ENCODE measurements around the gene RRP36. TPM values are rescaled to one million over a fixed set of nuclear protein-coding genes. Genes with fewer than 3 reads are reported as not detected.
A peak's percentile ranks its signal among the peaks of the same experiment; 100 is the strongest.

RRP36 gene
- total and polyA plus RNA-seq, 7 donors, result 31.0 to 70.5 (median 42.7) TPM

- Histone ChIP-seq H3K4me3 (no peak overlapping the region), H3K36me3 (ENCODE audit: insufficient read depth in 1 of 2, low read depth in 1 of 2) (peaks cover 0 to 49% of the 10 kb centered on the region in 2 donors), H3K4me1 (peaks cover 5% of the 10 kb centered on the region), H3K9me3 (no peaks in the 10 kb centered on the region), H3K27me3 (ENCODE audit: insufficient read depth in 3 of 3, low read length in 2 of 3) (peaks cover 0 to 20% (median 12%) of the 10 kb centered on the region in 3 donors), H3K27ac (no peak overlapping the region)
- WGBS, 3 donors, result 66 to 72% (median 70%) methylated on average over 5 to 6 of the region's 6 CpGs
- DNase-seq (no peak), ATAC-seq (peak in 1 of 4 donors; percentile 13)
- TF ChIP-seq CTCF (IDR thresholded peaks at IDR 0.05), result no peak
- intact Hi-C loops (cut with DNase I), result loop anchor here in 1 of 2 donors (5.0 kb wide), 2 partner anchors 47 to 67 kb away; no protein-coding TSS in a partner anchor
These were observed 53.6 kb downstream of the RRP36 start for GRCh38 chr6:43074847-43075669.

GRCh38 chr6:43075670-43076463, 54.4 kb downstream of the RRP36 start, which contains the start of gene PTK7:
Gene PTK7 (plus strand): TSS chr6:43076314. CDS start chr6:43076489, 175 bp downstream.
- WGBS, 3 donors, result 4 to 7% (median 6%) methylated on average over 28 to 60 of the region's 60 CpGs
- H3K9me3 ChIP-seq, result no peaks in the 10 kb centered on the region
- peaks cover 0 to 41% of the 10 kb centered on the region in 2 donors for H3K36me3 ChIP-seq (ENCODE audit: insufficient read depth in 1 of 2, low read depth in 1 of 2)
- H3K4me1 ChIP-seq, result peaks cover 5% of the 10 kb centered on the region
- TF ChIP-seq CTCF (IDR thresholded peaks at IDR 0.05), result no peak
- ATAC-seq, result peak; percentile 27 to 60 (median 54)
- peaks cover 0 to 20% (median 12%) of the 10 kb centered on the region in 3 donors for H3K27me3 ChIP-seq (ENCODE audit: insufficient read depth in 3 of 3, low read length in 2 of 3)
- DNase-seq, result no peak
- intact Hi-C loops (cut with DNase I), result no loop called here
- H3K4me3 ChIP-seq, result peak within 1 kb of the TSS; percentile 63
- no peak within 1 kb of the TSS for H3K27ac ChIP-seq

GRCh38 chr6:43076464-43077332, 55.3 kb downstream of the RRP36 start:
- Histone ChIP-seq H3K36me3 (ENCODE audit: insufficient read depth in 1 of 2, low read depth in 1 of 2) (peaks cover 0 to 32% of the 10 kb centered on the region in 2 donors), H3K27ac (no peak overlapping the region), H3K4me1 (peaks cover 5% of the 10 kb centered on the region), H3K27me3 (ENCODE audit: insufficient read depth in 3 of 3, low read length in 2 of 3) (peaks cover 0 to 20% (median 12%) of the 10 kb centered on the region in 3 donors), H3K9me3 (no peaks in the 10 kb centered on the region), H3K4me3 (peak overlapping the region; percentile 63)
- WGBS, 3 donors, result 2 to 4% (median 3%) methylated on average over 62 to 72 of the region's 72 CpGs
- TF ChIP-seq CTCF (IDR thresholded peaks at IDR 0.05), result no peak
- DNase-seq (peak in 1 of 2 donors; percentile 18), ATAC-seq (peak in 3 of 4 donors; percentile 21 to 44 (median 28))
- intact Hi-C loops (cut with DNase I), result no loop called here

GRCh38 chr6:43077333-43077809, 55.9 kb downstream of the RRP36 start:
- ATAC-seq (no peak), DNase-seq (no peak)
- 51 to 62% (median 53%) methylated on average over 8 of the region's 8 CpGs for WGBS, 3 donors
- no peak for TF ChIP-seq CTCF (IDR thresholded peaks at IDR 0.05)
- peaks cover 0 to 26% of the 10 kb centered on the region in 2 donors for H3K36me3 ChIP-seq (ENCODE audit: insufficient read depth in 1 of 2, low read depth in 1 of 2)
- intact Hi-C loops (cut with DNase I), result no loop called here
- no peaks in the 10 kb centered on the region for H3K9me3 ChIP-seq
- H3K27ac ChIP-seq, result no peak overlapping the region
- H3K4me1 ChIP-seq, result peaks cover 5% of the 10 kb centered on the region
- H3K4me3 ChIP-seq, result peak overlapping the region; percentile 63
- H3K27me3 ChIP-seq (ENCODE audit: insufficient read depth in 3 of 3, low read length in 2 of 3), result peaks cover 0 to 20% (median 12%) of the 10 kb centered on the region in 3 donors
